IMR-90 (cell line): ENCODE measurements around the gene TGFBR2. TPM values are rescaled to one million over a fixed set of nuclear protein-coding genes. Genes with fewer than 3 reads are reported as not detected.

Experiments used
- ATAC-seq: fragments of 200-7000 bp; cut with Tn5 transposase; 2 replicates; pipeline ENCODE4 v1.9.1; 2020; ENCODE audit warnings: low read depth, mild to moderate bottlenecking, moderate library complexity
- BruUV-seq: library from RNA; stranded (reverse); fragments of 400-500 nt; replicated peaks from 2 replicates; lab custom pipeline; 2021; lab: Mats Ljungman, UMichigan
- CTCF ChIA-PET: fragments of 300-600 bp; formaldehyde crosslinking; extraction: SDS; loops from one replicate; lab custom pipeline; 2021; ENCODE audit warnings: antibody characterized with exemption; lab: Yijun Ruan, JAX
- POLR2A ChIA-PET: fragments of 300-600 bp; sonication (Branson Sonifier 250); formaldehyde crosslinking; loops from one replicate; lab custom pipeline; 2022; ENCODE audit warnings: antibody characterized with exemption; ENCODE audit not compliant: unreplicated experiment; lab: Charles Lee
- DNase-seq: peaks from one replicate; pipeline ENCODE4 v3.0.0; 2013
- H2AFZ ChIP-seq: replicated peaks from 2 replicates; pipeline ENCODE3; 2013; ENCODE audit warnings: low read length, mild to moderate bottlenecking; ENCODE audit not compliant: poor library complexity
- H2AK5ac ChIP-seq: 2 replicates; pipeline ENCODE4 v1.6.1; 2013; ENCODE audit warnings: low read depth, low read length, inconsistent platforms
- H2AK9ac ChIP-seq: replicated peaks from 2 replicates; pipeline ENCODE3; 2013; ENCODE audit warnings: mild to moderate bottlenecking, low read depth, low read length, moderate library complexity; ENCODE audit not compliant: poor library complexity
- H2BK120ac ChIP-seq: 2 replicates; pipeline ENCODE4 v1.6.1; 2013; ENCODE audit warnings: low read depth, low read length, inconsistent platforms
- H2BK15ac ChIP-seq: 3 replicates; pipeline ENCODE4 v1.6.1; 2013; ENCODE audit warnings: low read depth, low read length, inconsistent platforms
- H2BK20ac ChIP-seq: 2 replicates; pipeline ENCODE4 v1.6.1; 2013; ENCODE audit warnings: low read depth, mild to moderate bottlenecking, inconsistent platforms, low read length, moderate library complexity
- H2BK5ac ChIP-seq: 2 replicates; pipeline ENCODE4 v1.6.1; 2013; ENCODE audit warnings: mild to moderate bottlenecking, low read depth, low read length, inconsistent platforms; ENCODE audit not compliant: poor library complexity, severe bottlenecking
- H3K14ac ChIP-seq: replicated peaks from 2 replicates; pipeline ENCODE4 v1.6.1; 2013; ENCODE audit warnings: low read depth, low read length, inconsistent platforms
- H3K18ac ChIP-seq: 2 replicates; pipeline ENCODE4 v1.6.1; 2013; ENCODE audit warnings: low read depth, low read length, control low read depth
- H3K23ac ChIP-seq: 2 replicates; pipeline ENCODE4 v1.6.1; 2013; ENCODE audit warnings: low read depth, low read length, inconsistent platforms
- H3K27ac ChIP-seq: 2 replicates; pipeline ENCODE4 v1.5.1; 2013; ENCODE audit warnings: mild to moderate bottlenecking, control low read depth, low read length; ENCODE audit not compliant: insufficient read depth
- H3K27me3 ChIP-seq: 2 replicates; pipeline ENCODE4 v1.6.1; 2013; ENCODE audit warnings: low read length; ENCODE audit not compliant: control insufficient read depth, insufficient read depth
- H3K36me3 ChIP-seq: 2 replicates; pipeline ENCODE4 v1.6.1; 2013; ENCODE audit warnings: low read length, mixed read lengths; ENCODE audit not compliant: control insufficient read depth, insufficient read depth
- H3K4ac ChIP-seq: 2 replicates; pipeline ENCODE4 v1.6.1; 2013; ENCODE audit warnings: low read depth, low read length, inconsistent platforms
- H3K4me1 ChIP-seq: 2 replicates; pipeline ENCODE4 v1.6.1; 2013; ENCODE audit warnings: low read length, mixed read lengths; ENCODE audit not compliant: control insufficient read depth, insufficient read depth
- H3K4me2 ChIP-seq: 2 replicates; pipeline ENCODE4 v1.6.1; 2013; ENCODE audit warnings: low read depth, mild to moderate bottlenecking, control low read depth, low read length, moderate library complexity
- H3K4me3 ChIP-seq: 2 replicates; pipeline ENCODE4 v1.5.1; 2013; ENCODE audit warnings: low read depth, mild to moderate bottlenecking, control low read depth, low read length, moderate library complexity; ENCODE audit not compliant: insufficient read depth
- H3K56ac ChIP-seq: 2 replicates; pipeline ENCODE4 v1.6.1; 2013; ENCODE audit warnings: low read length, inconsistent platforms; ENCODE audit not compliant: insufficient read depth; ENCODE audit errors: extremely low read depth
- H3K79me1 ChIP-seq, 2 experiments: 2 replicates each; pipeline ENCODE4 v1.6.1; 2013; ENCODE audit warnings: low read length in 2 of 2, inconsistent platforms in 1 of 2, low read depth in 1 of 2
- H3K9ac ChIP-seq: 2 replicates; pipeline ENCODE4 v1.6.1; 2013; ENCODE audit warnings: low read depth, low read length, control low read depth
- H3K9me1 ChIP-seq: 2 replicates; pipeline ENCODE4 v1.6.1; 2013; ENCODE audit warnings: low read length, inconsistent platforms; ENCODE audit not compliant: insufficient read depth
- H3K9me3 ChIP-seq: 2 replicates; pipeline ENCODE4 v1.6.1; 2013; ENCODE audit warnings: low read length; ENCODE audit not compliant: control insufficient read depth, insufficient read depth
- H4K20me1 ChIP-seq: 2 replicates; pipeline ENCODE4 v1.6.1; 2013; ENCODE audit warnings: low read length, inconsistent platforms; ENCODE audit not compliant: insufficient read depth
- H4K5ac ChIP-seq: 2 replicates; pipeline ENCODE4 v1.6.1; 2013; ENCODE audit warnings: mild to moderate bottlenecking, low read depth, low read length, control low read depth
- H4K8ac ChIP-seq, 2 experiments: 2 replicates each; pipeline ENCODE4 v1.6.1; 2013; ENCODE audit warnings: low read depth in 2 of 2, low read length in 2 of 2, control low read depth in 1 of 2, inconsistent platforms in 1 of 2
- H4K91ac ChIP-seq: 2 replicates; pipeline ENCODE4 v1.6.1; 2013; ENCODE audit warnings: low read depth, low read length, inconsistent platforms; ENCODE audit not compliant: insufficient read depth
- BHLHE40 ChIP-seq: fragments of 150-350 bp; IDR thresholded peaks from 2 replicates; pipeline ENCODE4 v1.6.1; 2016; ENCODE audit warnings: mild to moderate bottlenecking, low read depth, low read length
- FOS ChIP-seq: fragments of 150-350 bp; IDR thresholded peaks from 2 replicates; pipeline ENCODE4 v1.6.1; 2016; ENCODE audit warnings: low read depth, low read length
- MAFK ChIP-seq: IDR thresholded peaks from 2 replicates; pipeline ENCODE4 v1.6.1; 2012; ENCODE audit warnings: low read depth, low read length, improper control_type of control experiment
- NFE2L2 ChIP-seq: fragments of 150-350 bp; IDR thresholded peaks from 2 replicates; pipeline ENCODE4 v1.6.1; 2016; ENCODE audit warnings: low read depth, mild to moderate bottlenecking, low read length
- RFX5 ChIP-seq: IDR thresholded peaks from 2 replicates; pipeline ENCODE4 v1.8.0; 2012; ENCODE audit warnings: low read depth, mild to moderate bottlenecking, low read length, moderate library complexity
- WGBS, 2 experiments: methylation state at CpG; one replicate each; pipeline versions ENCODE4 v1.1.5 to v1.1.7; 2013; ENCODE audit warnings: missing lambda C conversion rate in 2 of 2; ENCODE audit not compliant: insufficient read length in 1 of 2; ENCODE audit errors: extremely low coverage in 2 of 2; 5-methylcytosine and 5-hydroxymethylcytosine counted together
- dilution Hi-C: fragments of 300-500 bp; cut with HindIII; formaldehyde crosslinking; loops from one replicate; pipeline ENCODE4 v1.14.3; 2018; ENCODE audit warnings: low sequenced_read_pairs; ENCODE audit not compliant: unreplicated experiment
- in situ Hi-C: fragments of 300-500 bp; cut with MboI; formaldehyde crosslinking; loops from 3 replicates; pipeline ENCODE4 v1.14.3; 2019; ENCODE audit warnings: low sequenced_read_pairs, inconsistent platforms, mixed read lengths
- intact Hi-C: fragments of 100-400 bp; cut with micrococcal nuclease; formaldehyde crosslinking; loops from 2 replicates; pipeline ENCODE4 v1.10.0; 2022
- polyA plus RNA-seq, 3 experiments: library from polyadenylated mRNA; depleted of rRNA; stranded (reverse); fragments of >200 nt; gene quantifications; 2 replicates each; pipeline ENCODE4 v1.2.3, GENCODE V29; 2012; ENCODE audit warnings: low replicate concordance in 1 of 3
- total RNA-seq: library from RNA; depleted of rRNA; stranded (reverse); fragments of >200 nt; gene quantifications from 2 replicates; pipeline ENCODE4 v1.2.3, GENCODE V29; 2012
- TF ChIP-seq, protein P1 (sequence below): fragments of 150-350 bp; IDR thresholded peaks from 2 replicates; pipeline ENCODE4 v1.6.1; 2017; ENCODE audit warnings: mild to moderate bottlenecking, antibody characterized with exemption, low read length, low read depth
- TF ChIP-seq, protein P2 (sequence below): fragments of 150-350 bp; IDR thresholded peaks from 2 replicates; pipeline ENCODE4 v1.6.1; 2016; ENCODE audit warnings: low read depth, mild to moderate bottlenecking, low read length, moderate library complexity, borderline replicate concordance

The TGFBR2 gene
- total and polyA plus RNA-seq, 2 of the 4 experiments (the other 2 are of a cell fraction) = 63.7 to 87.5 TPM

DNA sequence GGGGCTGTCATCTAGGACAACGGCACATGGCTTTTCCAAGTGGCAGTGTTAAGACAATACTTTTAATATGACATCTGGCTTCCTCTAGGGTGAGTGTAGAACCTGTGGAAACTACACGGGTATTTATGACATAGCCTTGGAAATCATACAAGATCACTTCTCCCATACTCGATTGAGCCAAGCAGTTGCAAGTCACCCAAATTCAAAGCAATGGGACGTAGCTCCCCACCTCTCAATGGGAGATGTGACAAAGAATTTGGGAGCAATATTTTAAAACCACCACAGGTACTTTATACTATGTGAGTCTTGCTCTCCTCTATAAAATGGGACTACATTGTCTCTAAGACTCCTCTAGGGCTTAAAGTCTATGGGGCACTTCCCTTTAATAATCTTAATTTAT lies 93.5 kb downstream of the TGFBR2 start:
- no peak overlapping the region for H3K14ac ChIP-seq

More for the DNA sequence above, 93.5 kb downstream of the TGFBR2 start:
- no peak overlapping the region for H3K56ac ChIP-seq
- H3K18ac ChIP-seq = no peak overlapping the region
- TF ChIP-seq BHLHE40 (no peak), FOS (no peak), NFE2L2 (no peak), MAFK (no peak), RFX5 (no peak)
- TF ChIP-seq, protein P1, sequence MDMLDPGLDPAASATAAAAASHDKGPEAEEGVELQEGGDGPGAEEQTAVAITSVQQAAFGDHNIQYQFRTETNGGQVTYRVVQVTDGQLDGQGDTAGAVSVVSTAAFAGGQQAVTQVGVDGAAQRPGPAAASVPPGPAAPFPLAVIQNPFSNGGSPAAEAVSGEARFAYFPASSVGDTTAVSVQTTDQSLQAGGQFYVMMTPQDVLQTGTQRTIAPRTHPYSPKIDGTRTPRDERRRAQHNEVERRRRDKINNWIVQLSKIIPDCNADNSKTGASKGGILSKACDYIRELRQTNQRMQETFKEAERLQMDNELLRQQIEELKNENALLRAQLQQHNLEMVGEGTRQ = no peak
- TF ChIP-seq, protein P2, sequence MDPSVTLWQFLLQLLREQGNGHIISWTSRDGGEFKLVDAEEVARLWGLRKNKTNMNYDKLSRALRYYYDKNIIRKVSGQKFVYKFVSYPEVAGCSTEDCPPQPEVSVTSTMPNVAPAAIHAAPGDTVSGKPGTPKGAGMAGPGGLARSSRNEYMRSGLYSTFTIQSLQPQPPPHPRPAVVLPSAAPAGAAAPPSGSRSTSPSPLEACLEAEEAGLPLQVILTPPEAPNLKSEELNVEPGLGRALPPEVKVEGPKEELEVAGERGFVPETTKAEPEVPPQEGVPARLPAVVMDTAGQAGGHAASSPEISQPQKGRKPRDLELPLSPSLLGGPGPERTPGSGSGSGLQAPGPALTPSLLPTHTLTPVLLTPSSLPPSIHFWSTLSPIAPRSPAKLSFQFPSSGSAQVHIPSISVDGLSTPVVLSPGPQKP = no peak
- no CpG with 5 or more reads among the region's 4 CpGs for WGBS, 2 experiments
- H2BK15ac ChIP-seq = no peak overlapping the region
- H2AK5ac ChIP-seq = no peak overlapping the region
- H3K4me2 ChIP-seq = no peak overlapping the region
- no peaks in the 10 kb centered on the region for H3K9me1 ChIP-seq
- no peak overlapping the region for H2AK9ac ChIP-seq
- H3K79me1 ChIP-seq = no peaks in the 10 kb centered on the region
- intact Hi-C loops = no loop called here
- ATAC-seq (no peak), DNase-seq (no peak)
- no peak overlapping the region for H2BK5ac ChIP-seq
- H4K91ac ChIP-seq = no peak overlapping the region
- no peak overlapping the region for H3K27ac ChIP-seq
- POLR2A ChIA-PET = no interaction called here
- H3K9ac ChIP-seq = no peak overlapping the region
- H3K23ac ChIP-seq = no peak overlapping the region
- H2AFZ ChIP-seq = no peak overlapping the region
- no TSS peak for BruUV-seq
- H4K20me1 ChIP-seq = no peaks in the 10 kb centered on the region
- H2BK120ac ChIP-seq = no peak overlapping the region
- H3K4me3 ChIP-seq = no peak overlapping the region
- H3K27me3 ChIP-seq = no peaks in the 10 kb centered on the region
- H4K8ac ChIP-seq = no peak overlapping the region
- no peak overlapping the region for H4K5ac ChIP-seq
- no peak overlapping the region for H2BK20ac ChIP-seq
- CTCF ChIA-PET = no interaction called here
- in situ Hi-C loops = loop anchor here (5.0 to 10.0 kb wide), 2 partner anchors 593 to 665 kb away; no protein-coding TSS in a partner anchor
- peaks cover 4% of the 10 kb centered on the region for H3K36me3 ChIP-seq
- peaks cover 6% of the 10 kb centered on the region for H3K9me3 ChIP-seq
- dilution Hi-C loops = no loop called here
- H3K4me1 ChIP-seq = no peaks in the 10 kb centered on the region
- H3K4ac ChIP-seq = no peak overlapping the region
